Glutamatergic neuron (in vitro differentiated cells): ENCODE measurements around the gene ZNF519. TPM values are rescaled to one million over a fixed set of nuclear protein-coding genes. Genes with fewer than 3 reads are reported as not detected.

ENCODE experiments used
- total RNA-seq: library from RNA; stranded (reverse); fragmentation: NEBNext Ultra II Directional; extraction: Animal tissue kit (Norgen Biotek cat#: 25700); gene quantifications from one replicate; pipeline ENCODE4 v1.2.1, GENCODE V29; 2021; ENCODE audit not compliant: unreplicated experiment

ZNF519 gene
- total RNA-seq, 1 donor from 2014 or later = 18.5 TPM

Other genes starting within 250 kb of the ZNF519 start
- not detected for gene MC2R, start 216.9 kb downstream of the ZNF519 start, total RNA-seq